GM18499 (cell line): ENCODE data around the gene MACROD2.
"Not testable (repeated sequence)": the region's sequence is repeated elsewhere in the genome, so short reads cannot be mapped to it uniquely, and the experiment has no call there.

Experiments
- ATAC-seq: cut with Tn5 transposase; IDR thresholded peaks from one replicate; pipeline ENCODE4 v1.9.1; 2021; ENCODE audit warnings: moderate number of reproducible peaks; ENCODE audit not compliant: insufficient read depth, unreplicated experiment

Gene MACROD2

DNA sequence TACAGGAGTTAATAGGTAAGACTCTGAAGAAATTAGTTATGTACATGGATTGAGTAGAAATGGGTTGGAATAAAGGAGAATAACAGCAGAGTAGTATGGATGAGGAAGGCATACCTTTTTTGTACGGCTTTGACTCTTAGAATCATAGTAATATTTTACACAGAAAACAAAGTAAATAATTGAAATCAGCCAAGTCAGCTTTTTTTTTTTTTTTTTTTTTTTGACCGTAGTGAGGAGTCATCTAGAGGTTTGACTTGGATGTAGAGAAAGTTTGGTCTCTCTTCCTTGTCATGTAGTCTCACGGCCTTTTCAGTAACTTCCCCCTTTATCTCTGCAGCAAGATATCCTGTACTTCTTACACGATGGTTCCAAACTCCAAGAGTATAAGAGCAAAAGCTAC, 183.2 kb downstream of the MACROD2 start:
- ATAC-seq, result no peak

- no peak for ATAC-seq
Observed at GRCh38 chr20:14178952-14179351, 183.6 kb downstream of the MACROD2 start.

- ATAC-seq, result no peak
Observed at GRCh38 chr20:14189794-14190402, 194.6 kb downstream of the MACROD2 start.

DNA sequence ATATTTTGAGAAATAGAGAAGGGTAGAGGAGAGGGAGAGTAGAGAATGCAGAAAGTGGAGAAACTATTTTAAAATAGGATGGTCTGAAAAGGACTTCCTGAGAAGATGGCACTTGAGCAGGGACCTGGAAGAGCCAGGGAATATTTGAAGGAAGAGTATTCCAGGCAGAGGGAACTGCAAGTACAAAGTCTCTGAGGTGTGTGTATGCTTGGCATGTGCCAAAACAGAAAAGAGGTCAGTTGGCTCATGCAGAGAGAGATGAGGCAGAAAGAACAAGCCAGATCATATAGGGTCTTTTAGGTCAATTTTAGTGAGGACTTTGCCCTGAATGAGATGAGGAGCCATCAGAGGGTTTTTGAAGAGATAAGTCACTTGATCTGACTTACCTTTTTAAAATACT, 196.2 kb downstream of the MACROD2 start:
- no peak for ATAC-seq

DNA sequence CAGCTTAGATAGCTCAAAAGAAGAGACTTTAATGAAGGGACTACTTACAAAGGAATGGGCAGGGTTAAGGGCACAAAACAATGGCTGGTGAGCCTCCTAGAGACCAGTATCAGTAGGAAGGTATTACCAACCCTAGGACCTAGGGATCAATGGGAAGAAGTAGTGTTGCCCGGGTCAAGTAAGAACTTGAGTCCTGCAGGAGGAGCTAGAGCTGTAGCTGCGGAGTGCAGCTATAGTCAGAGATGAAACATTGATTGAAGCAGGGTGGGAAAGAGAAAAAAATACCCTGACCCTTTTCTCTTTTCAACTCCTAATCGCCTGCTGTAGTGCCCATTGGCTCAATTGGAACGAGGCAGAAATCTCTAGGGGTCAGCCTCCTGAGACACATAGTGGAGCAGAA, 198.1 kb downstream of the MACROD2 start:
- ATAC-seq, result no peak

DNA sequence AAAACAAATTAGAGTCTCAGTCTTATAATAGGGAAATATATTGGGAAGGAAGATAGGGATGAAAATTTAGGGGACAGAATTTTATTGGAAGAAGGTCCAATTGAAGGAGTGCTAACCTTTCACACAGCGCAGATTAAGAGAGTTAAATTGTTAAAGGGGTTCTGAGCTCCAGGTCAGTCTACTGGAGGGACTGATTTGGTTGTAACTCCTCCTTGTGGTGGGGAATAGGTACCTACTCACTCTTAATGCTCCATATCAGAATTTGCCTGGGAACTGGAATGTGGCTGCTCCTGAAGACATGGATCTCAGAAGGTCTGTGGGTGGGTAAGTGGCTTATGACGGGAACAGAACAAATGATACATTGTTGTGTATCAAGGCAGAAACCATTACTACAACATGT, 198.6 kb downstream of the MACROD2 start:
- no peak for ATAC-seq

DNA sequence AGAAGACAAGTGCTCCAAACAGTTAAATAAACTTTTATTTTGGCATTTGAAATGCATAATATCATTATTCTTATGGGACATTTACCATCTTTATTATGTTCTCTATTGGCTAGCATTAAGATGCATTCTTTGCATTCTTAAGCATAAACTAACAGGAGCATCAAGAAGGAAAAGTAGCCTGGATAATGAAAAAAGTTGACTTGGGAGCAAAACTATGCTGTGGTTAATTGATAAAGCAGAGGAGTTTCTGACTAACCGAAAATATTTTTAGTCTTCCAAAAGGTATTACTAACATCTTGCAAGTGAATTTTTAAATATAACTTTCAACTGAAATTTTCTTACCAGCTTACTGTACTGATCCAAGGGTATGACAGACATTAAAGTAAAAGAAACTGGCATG, 201.8 kb downstream of the MACROD2 start:
- ATAC-seq, result no peak

GRCh38 chr20:14198416-14198815, 203.1 kb downstream of the MACROD2 start:
- ATAC-seq, result no peak

GRCh38 chr20:14199111-14199510, 203.8 kb downstream of the MACROD2 start:
- no peak for ATAC-seq

DNA sequence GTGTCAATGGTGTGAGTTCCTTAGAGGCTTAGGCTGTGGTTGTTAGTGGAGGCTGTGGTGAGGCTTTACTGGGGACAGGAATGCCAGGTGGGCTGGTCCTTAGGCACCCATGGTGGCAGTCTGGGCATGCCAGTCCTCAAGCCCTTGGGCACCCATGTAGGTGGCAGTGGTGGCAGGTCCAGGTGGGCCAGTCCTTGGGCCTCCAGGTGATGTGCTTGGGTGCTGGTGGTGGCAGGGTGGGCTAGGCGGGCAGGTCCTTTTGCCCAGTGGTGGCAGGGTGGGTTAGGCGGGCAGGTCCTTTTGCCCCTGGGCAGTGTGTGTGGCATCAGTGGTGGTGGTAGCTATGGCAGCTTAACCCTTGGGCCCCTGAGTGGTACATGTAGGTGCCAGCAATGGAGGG, 208.3 kb downstream of the MACROD2 start:
- ATAC-seq, result no peak

GRCh38 chr20:14207591-14207990, 212.3 kb downstream of the MACROD2 start:
- no peak for ATAC-seq

DNA sequence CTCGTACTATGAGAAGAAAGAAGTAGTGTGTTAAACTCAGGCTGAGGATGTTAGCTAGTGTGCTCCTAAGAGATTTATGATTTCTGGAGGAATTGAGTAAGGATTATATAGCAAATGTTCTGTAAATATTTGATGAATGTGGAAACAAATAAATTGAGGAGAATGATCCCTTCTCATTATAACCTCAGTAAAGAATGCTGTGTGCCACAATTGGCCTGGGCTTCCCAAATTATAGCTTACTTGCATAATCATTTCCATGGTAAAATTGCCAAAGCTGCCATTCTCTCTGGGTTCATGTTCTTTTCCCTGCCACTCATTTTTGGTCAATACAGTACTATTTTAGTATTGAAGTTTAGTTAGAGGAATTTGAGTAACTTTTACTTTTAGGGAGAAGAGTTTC, 213.6 kb downstream of the MACROD2 start:
- ATAC-seq, result no peak

GRCh38 chr20:14210146-14210545, 214.8 kb downstream of the MACROD2 start:
- no peak for ATAC-seq

- no peak for ATAC-seq
Observed at GRCh38 chr20:14214046-14214445, 218.7 kb downstream of the MACROD2 start.

GRCh38 chr20:14215880-14216279, 220.6 kb downstream of the MACROD2 start:
- ATAC-seq, result not testable (repeated sequence)

DNA sequence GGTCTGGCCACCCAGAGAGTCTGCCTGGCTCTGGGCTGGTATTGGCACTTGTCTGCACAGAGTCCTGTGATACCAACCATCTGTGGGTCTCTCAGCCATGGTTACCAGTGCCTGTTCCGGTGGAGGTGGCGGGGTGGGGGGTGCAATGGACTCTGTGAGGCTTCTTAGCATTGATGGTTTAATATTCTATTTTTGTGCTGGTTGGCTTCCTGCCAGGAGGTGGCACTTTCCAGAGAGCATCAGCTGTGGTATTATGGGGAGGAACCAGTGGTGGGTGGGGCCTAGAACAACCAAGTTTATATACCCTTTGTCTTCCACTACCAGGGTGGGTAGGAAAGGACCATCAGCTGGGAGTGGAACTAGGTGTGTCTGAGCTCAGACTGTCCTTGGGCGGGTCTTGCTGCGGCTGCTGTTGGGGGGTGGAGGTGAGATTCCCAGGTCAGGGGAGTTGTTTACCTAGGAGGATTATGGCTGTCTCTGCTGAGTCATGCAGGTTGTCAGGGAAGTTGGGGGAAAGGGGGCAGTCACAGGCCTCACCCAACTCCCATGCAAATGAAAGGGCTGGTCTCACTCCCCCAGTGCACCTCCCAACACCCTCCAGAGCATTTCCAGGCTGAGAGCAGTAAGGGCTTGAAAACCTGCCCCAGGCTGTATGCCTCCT, 224.6 kb downstream of the MACROD2 start:
- no peak for ATAC-seq

DNA sequence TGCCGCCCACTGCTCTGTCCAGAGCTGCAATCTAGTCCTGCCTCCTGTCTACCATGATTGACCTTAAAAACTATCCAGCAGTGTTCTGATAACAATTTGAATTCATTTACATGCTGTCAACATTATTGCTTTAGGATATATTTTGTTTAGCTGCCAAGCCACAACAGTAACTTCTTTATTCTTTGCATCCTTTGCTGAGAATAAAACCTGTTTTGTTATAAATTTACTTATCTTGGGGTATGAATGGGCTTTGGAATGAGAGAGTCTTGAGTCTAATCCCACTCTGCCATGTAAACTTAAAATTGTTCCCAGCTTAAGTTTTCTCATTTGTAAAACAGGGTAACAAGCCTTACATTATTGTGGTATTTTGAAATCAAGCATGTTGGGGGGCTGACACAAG, 225.7 kb downstream of the MACROD2 start:
- no peak for ATAC-seq

- no peak for ATAC-seq
Observed at GRCh38 chr20:14223806-14224205, 228.5 kb downstream of the MACROD2 start.

GRCh38 chr20:14226051-14227049, 231.0 kb downstream of the MACROD2 start:
- ATAC-seq, result not testable (repeated sequence)

DNA sequence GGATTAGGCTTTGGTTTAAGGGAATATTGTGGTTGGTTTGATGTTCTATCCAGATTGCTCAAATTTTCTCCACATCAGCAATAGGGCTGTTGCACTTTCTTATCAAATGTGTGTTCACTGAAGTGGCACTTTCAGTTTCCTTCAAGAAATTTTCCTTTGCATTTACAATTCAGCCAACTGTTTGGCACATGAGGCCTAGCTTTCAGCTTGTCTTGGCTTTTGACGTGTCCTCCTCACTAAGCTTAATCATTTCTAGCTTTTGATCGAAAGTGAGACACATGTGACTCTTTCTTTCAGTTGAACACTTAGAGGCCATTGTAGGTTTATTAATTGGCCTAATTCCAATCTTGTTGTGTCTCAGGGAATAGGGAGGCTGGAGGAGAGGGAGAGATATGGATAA, 237.3 kb downstream of the MACROD2 start:
- ATAC-seq, result no peak

GRCh38 chr20:14234666-14235295, 239.5 kb downstream of the MACROD2 start:
- ATAC-seq, result no peak
